HG03139 (cell line): ENCODE data around the gene GMEB1.
"Not testable (repeated sequence)": the region's sequence is repeated elsewhere in the genome, so short reads cannot be mapped to it uniquely, and the experiment has no call there.

Experiments
- ATAC-seq: cut with Tn5 transposase; IDR thresholded peaks from one replicate; pipeline ENCODE4 v1.9.1; 2021; ENCODE audit not compliant: unreplicated experiment

GMEB1 gene

DNA sequence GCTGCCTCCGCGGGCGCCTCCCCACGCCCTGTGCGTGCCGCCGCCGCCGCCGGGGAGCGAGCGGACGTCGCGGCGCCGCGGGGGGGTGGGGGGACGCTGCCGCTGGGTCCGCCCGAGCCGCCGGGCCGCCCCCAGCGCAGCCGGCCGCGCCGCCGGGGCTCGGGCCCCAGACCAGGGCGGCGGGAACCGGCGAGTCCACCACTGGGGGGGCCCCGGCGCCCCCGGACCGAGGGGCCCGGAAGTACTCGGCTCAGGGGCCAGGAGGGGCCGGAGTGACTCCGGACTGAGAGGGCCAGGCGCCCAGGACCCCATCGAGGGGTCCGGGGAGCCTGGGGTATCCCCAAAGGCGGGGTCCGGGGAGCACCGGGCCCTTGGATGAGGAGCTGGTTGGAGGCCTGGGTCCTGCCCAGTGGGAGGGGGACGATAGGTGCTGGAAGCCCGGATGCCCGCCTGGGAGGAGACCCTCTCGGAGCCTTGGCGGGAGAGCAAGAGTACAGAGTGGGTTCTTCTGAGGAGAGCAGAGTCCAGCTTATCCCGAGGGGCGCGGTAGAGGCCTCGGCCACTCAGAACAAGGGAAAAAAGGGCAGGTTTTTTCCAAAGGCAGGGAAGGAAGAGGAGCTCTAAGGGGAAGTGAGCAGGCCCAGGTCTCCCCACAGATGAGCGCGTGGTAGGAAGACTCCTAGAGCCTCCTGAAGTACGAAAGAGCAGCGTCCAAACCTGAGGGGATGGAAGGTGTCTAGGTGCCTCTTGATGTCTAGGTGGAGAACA is 556 bp downstream of the GMEB1 start:
- ATAC-seq: peak; percentile 43

DNA sequence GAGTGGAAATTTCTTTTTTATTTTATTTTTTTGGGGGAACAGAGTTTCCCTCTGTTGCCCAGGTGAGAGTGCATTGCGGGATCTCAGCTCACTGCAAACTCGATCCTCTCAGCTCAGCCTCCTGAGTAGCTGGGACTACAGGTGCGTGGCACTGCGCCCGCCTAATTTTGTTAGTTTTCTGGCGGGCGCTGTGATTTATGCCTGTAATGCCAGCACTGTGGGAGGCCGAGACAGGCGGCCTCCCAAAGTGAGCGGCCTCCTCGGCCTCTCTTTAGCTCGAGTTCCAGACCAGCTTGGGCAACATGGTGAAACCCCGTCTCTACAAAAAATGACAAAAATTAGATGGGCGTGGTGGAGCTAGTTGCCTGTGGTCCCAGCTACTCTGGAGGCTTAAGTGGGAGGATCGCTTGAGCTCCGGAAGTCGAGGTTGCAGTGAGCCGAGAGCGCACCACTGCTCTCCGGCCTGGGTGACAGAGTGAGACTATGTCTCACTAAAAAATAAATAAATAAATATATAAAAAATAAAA is 2.7 kb downstream of the GMEB1 start:
- no peak for ATAC-seq

DNA sequence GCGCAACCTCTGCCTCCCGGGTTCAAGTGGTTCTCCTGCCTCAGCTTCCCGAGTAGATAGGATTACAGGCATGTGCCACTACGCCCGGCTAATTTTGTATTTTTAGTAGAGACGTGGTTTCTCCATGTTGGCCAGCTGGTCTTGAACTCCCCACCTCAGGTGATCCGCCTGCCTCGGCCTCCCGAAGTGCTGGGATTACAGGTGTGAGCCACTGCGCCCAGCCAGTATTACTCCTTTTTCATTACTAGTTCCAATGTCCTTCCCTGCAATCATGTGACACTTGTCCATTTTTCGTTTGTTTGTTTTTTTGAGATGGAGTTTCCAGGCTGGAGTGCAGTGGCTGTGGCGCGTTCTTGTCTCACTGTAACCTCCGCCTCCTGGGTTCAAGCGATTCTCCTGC is 4.4 kb downstream of the GMEB1 start:
- ATAC-seq: not testable (repeated sequence)

DNA sequence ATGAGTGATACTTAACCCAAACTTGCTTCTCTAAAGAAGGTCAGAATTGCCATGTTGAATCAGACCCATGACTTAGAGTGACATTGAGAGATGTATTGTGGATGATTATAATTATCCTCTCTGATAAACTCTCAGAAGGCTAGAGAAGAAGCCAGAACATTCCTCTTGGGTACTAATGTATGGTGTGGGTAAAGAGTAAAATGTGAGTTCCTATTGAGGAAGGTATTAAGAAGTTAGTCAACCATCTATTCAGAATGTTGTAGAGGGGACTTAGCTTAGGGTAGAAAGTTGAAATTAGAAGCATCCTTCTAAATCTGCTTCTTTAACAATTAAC is 7.3 kb downstream of the GMEB1 start:
- ATAC-seq: no peak

- no peak for ATAC-seq
Observed at GRCh38 chr1:28680151-28680550, 11.6 kb downstream of the GMEB1 start.

DNA sequence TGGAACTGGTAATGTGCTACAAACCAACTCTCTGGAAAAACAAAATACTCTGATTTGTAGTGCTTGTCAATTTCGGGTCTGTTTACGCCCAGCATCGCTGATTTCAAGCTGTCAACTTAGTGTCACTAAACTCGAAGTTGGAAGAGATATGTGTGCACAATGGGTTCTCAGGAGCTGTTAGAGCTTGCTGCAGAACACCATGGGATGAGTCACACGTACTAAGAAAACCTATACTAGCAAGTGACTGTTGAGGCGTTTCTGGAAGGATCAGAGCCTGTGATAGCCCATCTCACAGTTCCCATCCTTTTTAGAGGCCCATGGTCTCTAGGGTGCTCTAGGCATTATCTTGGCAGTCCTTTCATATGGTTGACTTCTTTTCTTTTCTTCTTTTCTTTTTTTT is 14.3 kb downstream of the GMEB1 start:
- ATAC-seq: no peak

- ATAC-seq: no peak
Observed at GRCh38 chr1:28684937-28685336, 16.4 kb downstream of the GMEB1 start.

GRCh38 chr1:28691627-28692026 is 23.0 kb downstream of the GMEB1 start:
- ATAC-seq: not testable (repeated sequence)

- ATAC-seq: no peak
Observed at GRCh38 chr1:28703629-28704028, 35.0 kb downstream of the GMEB1 start.

GRCh38 chr1:28716336-28716735 is 47.8 kb downstream of the GMEB1 start:
- ATAC-seq: no peak

- no peak for ATAC-seq
Observed at GRCh38 chr1:28718166-28718565, 49.6 kb downstream of the GMEB1 start.

DNA sequence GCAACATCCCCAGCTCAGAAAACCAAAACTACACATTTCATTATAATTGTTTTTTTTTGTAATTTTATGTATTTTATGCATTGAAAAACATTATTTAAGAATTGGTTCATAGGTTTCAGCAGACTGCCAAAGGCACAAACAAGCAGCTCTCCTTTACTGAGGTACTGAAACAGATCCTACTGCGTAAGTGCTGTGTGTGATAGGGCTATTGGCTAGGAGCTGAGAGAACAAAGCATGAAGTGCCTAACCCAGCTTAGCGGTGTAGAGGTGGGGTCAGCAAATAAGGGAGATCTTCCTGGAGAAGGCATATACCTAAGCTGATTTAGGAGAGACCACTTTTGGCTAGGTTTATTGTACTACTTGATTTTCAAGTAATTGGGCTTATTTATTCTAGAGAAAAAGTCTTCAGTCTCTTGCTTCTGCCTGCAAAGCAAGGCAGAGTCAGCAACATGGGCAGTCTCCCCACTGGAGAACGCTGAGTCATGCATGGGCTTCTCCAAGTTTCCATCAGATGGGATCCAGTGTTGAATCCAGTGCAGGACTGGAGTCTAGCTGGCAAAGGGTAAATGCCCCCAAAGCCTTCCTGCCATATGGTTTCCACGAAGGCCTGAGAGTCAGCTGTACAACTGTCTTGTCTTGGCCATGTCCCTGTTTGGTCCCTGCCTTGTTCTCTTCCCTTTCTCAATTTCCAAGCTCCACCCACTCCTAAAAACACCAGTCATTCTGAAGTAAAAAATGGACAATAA is 50.2 kb downstream of the GMEB1 start:
- no peak for ATAC-seq

- ATAC-seq: no peak
Observed at GRCh38 chr1:28719332-28719619, 50.7 kb downstream of the GMEB1 start.

DNA sequence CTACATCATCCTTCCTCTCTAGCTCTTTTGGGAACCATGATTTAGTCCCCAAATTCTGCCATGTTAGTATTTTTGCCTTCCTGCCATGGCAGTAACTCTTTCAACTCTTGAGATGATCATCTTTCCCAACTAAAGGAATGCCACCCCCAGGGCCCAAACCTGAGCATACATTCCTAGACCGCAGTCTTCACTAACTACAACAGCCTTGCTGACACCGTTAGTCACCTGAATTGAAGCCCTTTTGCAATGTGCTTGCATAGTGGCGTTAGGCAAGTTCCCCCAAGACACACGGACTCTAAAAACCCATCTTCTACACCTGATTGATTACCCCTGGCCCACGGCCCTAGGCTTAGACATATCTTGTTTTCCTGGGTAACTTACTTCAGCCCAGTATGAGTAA is 51.8 kb downstream of the GMEB1 start:
- ATAC-seq: no peak

DNA sequence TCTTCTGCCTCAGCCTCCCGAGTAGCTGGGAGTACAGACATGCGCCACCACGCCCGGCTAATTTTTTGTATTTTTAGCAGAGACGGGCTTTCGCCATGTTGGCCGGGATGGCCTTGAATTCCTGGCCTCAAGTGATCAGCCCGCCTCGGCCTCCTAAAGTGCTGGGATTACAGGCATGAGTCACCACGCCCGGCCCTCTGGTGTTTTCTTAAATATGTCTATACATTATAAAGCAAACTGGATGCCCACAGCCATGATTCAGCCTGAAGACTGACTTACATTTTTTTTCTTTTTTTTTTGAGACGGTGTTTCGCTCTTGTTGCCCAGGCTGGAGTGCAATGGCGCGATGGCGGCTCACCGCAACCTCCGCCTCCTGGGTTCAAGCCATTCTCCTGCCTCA is 53.3 kb downstream of the GMEB1 start:
- not testable (repeated sequence) for ATAC-seq

GRCh38 chr1:28725365-28725764 is 56.8 kb downstream of the GMEB1 start:
- not testable (repeated sequence) for ATAC-seq

DNA sequence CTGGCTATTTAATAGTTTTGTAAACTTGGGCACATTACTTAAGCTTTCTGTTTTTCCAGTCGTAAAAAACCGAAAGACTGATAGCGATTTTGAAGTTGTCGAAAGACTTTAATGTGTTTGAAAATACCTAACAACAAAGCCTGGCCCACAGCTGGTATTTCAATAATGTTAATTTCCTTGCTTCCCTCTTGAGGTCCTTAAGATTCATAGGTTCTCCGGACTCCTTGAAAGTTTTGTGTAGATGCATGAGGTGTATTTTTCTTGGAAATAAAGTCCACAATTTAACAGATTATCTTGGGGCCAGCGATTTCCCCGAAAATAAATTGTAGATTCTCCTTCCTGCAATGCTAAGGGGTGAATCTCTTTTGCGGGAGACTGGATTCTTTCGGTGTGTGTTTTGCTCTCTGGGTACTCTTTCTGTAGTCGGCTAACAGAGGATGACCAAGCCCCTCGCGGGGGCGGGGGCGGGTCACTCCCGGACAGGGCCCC is 67.4 kb downstream of the GMEB1 start:
- ATAC-seq: no peak

GRCh38 chr1:28736450-28737306 is 68.1 kb downstream of the GMEB1 start, which contains the start of gene YTHDF2:
TSS of gene YTHDF2 (plus strand) at chr1:28736940. CDS start at chr1:28737121, 181 bp downstream.
- peak; percentile 84 for ATAC-seq

GRCh38 chr1:28737307-28738132 is 68.9 kb downstream of the GMEB1 start:
- ATAC-seq: no peak

DNA sequence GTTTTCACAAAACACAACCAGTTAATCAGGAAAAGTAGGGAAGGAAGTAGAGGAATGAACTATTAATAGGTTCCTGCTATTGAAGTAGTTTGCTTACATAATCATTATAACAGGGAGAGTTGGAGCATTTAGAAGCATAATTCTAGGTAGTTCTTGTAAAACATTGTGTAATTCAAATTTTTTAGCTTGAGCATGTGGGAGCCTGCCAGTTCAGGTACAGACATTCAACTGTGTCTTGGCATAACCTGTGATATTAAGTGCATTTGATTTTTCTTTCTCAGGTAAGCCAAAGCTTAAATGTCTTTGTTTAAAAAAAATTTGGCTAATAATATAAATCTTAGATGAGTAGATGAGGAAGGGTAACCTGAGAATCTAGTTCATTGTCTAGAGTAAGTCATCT is 71.5 kb downstream of the GMEB1 start:
- ATAC-seq: no peak
